ENCODE results near the gene LINS1. TPM values are rescaled to one million over a fixed set of nuclear protein-coding genes. Genes with fewer than 3 reads are reported as not detected.

LINS1 gene, protein sequence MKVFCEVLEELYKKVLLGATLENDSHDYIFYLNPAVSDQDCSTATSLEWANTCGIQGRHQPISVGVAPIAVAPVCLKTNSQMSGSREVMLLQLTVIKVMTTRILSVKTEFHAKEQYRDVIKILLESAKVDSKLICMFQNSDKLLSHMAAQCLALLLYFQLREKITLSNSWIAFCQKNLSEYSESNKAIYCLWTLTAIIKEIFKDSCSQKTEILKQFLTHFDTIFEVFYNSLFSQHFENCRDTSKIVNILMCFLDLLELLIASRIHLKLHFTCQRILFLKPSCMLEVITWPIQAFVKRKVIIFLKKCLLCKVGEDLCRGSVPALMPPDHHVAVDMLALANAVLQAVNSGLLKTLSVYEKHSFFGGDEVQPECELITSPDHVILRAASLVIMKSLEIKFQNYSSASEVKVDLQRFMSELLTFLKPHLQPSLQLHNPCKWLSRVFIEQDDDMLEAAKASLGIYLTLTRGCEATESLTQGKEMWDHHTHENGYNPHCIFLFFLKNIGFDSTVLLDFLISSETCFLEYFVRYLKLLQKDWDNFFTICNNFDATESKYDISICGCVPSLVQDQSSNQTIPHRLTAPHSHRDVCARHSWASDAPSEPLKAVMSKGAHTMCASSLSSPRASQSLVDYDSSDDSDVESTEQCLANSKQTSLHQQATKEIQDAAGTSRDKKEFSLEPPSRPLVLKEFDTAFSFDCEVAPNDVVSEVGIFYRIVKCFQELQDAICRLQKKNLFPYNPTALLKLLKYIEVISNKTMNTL
- total RNA-seq (2014; rRNA removed; shearing (Covaris generic)) = 4.4 and 14.4 TPM in 2 replicates

- peak; percentile 100 for DNase-seq (ENCODE audit: low spot score)
These were observed at the start of gene LINS1, which contains the start of gene ASB7 for GRCh38 chr15:100602064-100602822. Gene LINS1 (minus strand): TSS chr15:100602184. CDS start chr15:100580842, 21,342 bp downstream. Gene ASB7 (plus strand): TSS chr15:100602589. CDS start chr15:100612217, 9,628 bp downstream.

DNA sequence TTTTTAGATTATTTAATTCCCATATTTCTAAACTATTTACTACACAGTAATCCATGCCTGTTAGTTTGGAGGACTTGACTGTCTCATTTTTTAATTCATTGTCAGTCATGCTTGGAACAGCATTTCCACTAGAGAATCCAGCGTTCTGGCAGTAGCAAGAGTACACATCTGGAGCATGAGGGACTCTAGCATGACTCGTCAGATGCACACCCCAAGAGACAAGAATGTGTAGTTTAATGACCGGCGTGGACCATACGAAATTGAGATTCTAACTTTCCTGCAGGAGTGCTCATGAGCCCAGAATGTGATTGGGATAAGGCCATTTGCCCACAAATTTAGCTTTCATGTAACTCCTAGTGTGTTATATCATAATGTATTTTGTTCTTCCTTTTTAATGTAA lies 49.3 kb upstream of the LINS1 start:
- peak; percentile 16 for DNase-seq (ENCODE audit: low spot score)

- DNase-seq (ENCODE audit: low spot score) = no peak
These were observed 48.7 kb upstream of the LINS1 start for GRCh38 chr15:100650685-100651084.

- no peak for DNase-seq (ENCODE audit: low spot score)
These were observed 47.0 kb upstream of the LINS1 start for GRCh38 chr15:100648951-100649350.

GRCh38 chr15:100645671-100646070 lies 43.7 kb upstream of the LINS1 start:
- no peak for DNase-seq (ENCODE audit: low spot score)

DNA sequence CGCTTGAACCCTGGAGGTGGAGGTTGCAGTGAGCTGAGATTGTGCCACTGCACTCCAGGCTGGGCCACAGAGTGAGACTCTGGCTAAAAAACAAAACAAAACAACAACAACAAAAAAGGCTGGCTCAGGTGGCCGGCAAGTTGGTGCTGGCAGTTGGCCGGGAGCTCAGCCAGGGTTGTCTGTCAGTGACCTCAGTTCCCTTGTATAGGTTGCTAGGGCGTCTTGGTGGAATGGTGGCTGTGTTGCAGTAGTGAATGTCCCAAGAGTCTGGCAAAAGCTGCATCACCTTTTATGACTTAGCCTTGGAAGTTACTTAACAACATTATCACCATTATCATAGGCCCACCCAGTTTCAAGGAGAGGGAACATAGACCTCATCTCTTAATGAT lies 41.0 kb upstream of the LINS1 start:
- no peak for DNase-seq (ENCODE audit: low spot score)

GRCh38 chr15:100642213-100642949 lies 40.4 kb upstream of the LINS1 start:
- no peak for DNase-seq (ENCODE audit: low spot score)

- DNase-seq (ENCODE audit: low spot score) = no peak
These were observed 36.3 kb upstream of the LINS1 start for GRCh38 chr15:100638177-100638730.

- no peak for DNase-seq (ENCODE audit: low spot score)
These were observed 33.6 kb upstream of the LINS1 start for GRCh38 chr15:100635406-100636071.

DNA sequence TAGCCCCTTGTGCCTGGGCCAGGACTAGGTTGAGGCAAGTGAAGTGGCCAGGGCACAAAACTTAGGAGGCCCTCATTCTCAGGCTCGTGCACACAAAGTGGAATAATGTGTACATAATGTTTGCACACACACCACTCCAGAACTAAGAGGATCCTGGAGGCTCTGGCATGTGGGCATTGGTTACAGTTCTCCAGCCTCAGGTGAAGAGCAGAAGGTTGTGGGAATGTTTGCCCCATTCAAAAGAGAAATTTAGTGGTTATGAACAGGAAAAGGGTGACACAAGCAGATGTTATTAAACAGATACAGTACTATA lies 31.7 kb upstream of the LINS1 start:
- no peak for DNase-seq (ENCODE audit: low spot score)

GRCh38 chr15:100631831-100632230 lies 29.8 kb upstream of the LINS1 start:
- DNase-seq (ENCODE audit: low spot score) = no peak

- DNase-seq (ENCODE audit: low spot score) = no peak
These were observed 26.8 kb upstream of the LINS1 start for GRCh38 chr15:100628746-100629145.

DNA sequence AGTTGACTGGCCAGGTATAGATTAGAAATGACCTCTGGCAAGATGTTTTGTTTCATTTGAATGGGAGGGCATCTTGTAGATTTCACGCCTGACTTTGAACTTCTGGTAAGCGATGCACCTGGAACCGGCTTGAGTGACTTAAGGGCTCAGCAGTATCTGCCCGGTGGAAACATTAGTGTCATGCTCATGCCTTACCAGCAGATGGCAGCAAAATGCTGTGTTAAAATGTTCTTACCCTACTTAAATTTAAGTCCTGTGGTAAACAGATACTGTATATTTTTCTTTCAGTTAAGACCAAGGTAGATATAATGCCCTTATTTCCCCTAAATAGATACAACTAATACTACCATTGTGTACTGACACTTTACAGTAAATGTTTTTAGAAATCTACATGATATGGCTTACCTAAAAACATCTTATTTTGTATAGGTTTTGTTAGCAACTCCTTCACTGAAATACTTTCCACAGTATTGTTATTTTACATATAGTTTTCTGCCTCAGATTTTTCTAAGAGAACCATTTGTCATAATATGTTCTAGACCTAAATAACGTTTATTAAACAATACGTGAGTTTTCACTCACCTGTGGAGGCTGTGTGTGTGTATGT lies 25.9 kb upstream of the LINS1 start:
- peak; percentile 65 for DNase-seq (ENCODE audit: low spot score)

GRCh38 chr15:100623301-100623700 lies 21.3 kb upstream of the LINS1 start:
- no peak for DNase-seq (ENCODE audit: low spot score)

DNA sequence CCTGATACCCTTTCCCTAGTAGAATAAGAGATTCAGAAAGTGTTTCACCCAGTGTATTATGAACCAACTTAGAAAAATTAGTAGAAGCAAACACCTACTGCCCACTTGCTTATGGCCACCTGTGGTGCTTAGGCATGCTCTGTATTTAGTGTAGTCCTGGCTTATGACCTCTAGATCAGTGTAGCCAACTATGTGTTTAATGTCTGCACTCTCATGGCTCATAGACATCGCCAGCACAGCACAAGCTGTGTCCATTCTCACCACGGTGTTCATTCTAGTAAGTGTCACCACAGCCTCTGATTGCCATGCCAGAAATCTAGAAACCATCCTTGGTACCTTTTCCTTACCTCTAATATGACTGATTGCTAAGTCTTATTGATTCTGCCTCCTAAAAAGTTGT lies 14.7 kb upstream of the LINS1 start:
- DNase-seq (ENCODE audit: low spot score) = no peak

DNA sequence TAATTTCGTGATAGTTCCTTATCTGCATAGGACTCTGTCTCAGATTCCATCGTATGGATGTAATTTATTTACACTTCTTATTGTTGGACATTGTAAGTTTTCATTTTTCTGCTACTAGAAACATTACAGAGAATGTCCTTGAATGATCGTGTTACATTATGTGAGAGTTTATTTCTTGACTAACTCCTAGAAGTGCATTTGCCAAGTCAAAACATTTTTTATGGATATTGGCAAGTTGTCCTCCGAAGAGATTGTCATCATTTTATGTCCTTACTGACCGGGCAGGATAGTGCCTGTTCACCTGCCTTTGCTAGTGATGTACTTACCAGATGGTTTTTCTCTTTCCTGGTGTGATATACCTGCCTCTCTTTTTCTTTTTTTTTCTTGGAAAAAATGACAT lies 13.8 kb upstream of the LINS1 start:
- no peak for DNase-seq (ENCODE audit: low spot score)

DNA sequence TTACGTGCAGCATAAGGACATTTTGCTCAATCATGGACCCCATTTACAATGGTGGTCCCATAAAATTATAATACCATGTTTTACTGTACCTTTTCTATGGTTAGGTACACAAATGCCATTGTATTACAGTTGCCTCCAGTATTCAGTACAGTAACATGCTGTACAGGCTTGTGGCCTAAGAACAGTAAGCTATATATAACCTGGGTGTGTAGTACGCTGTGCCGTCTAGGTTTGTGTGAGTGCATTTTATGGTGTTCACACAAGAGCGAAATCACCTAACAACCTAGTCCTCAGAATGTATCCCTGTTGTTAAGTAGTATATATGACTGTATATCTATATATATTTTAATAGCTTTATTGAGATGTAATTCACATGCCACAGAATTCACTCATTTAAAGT lies 12.9 kb upstream of the LINS1 start:
- no peak for DNase-seq (ENCODE audit: low spot score)

- no peak for DNase-seq (ENCODE audit: low spot score)
These were observed 12.4 kb upstream of the LINS1 start for GRCh38 chr15:100614336-100614735.

DNA sequence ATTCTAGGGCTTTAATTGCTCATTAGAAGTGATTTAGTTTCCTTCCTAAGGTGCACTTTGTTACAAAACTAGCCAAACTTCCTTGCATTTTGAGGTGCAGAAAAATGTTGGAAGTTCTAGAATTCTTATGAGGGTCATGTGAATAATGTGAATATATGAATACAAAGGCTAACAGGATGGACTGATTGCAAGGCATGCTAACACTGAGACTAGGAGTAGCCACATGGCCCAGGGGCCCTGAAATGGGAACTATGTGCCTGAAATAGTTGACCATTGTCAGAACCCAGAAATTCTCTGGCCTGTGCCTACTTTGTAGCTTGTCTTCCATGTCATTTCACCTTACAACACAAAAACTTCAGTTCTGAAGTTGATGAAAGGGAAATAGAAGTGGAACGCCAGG lies 11.2 kb upstream of the LINS1 start:
- no peak for DNase-seq (ENCODE audit: low spot score)

- DNase-seq (ENCODE audit: low spot score) = no peak
These were observed 10.6 kb upstream of the LINS1 start for GRCh38 chr15:100612539-100612938.

Measured in H4 (cell line).